HG02885 (cell line): ENCODE measurements around the gene ACTR1B.
"Not testable (repeated sequence)": the region's sequence is repeated elsewhere in the genome, so short reads cannot be mapped to it uniquely, and the experiment has no call there.

Experiments used
- ATAC-seq: cut with Tn5 transposase; IDR thresholded peaks from one replicate; pipeline ENCODE4 v1.9.1; 2021; ENCODE audit warnings: mild to moderate bottlenecking; ENCODE audit not compliant: unreplicated experiment, poor library complexity

Gene ACTR1B

DNA sequence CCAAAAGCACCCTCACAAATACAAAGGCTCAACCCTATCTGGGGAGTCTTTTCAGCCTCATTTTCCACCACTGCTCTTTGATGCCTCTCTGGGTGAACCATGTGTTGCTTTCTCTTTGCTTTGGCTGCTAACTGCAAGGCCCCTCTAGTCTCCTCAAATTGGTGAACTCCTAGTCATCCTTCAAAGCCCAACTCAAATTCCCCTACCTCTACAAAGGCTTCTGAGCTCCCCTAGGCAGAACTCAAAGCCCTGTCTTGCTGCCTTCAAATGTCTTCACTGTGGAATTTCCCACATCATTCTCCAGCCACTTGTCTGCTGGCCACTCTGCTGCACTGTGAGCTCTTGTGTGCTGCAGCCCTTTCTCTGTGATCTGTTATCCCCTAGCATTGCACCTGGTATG, 40.9 kb downstream of the ACTR1B start:
- ATAC-seq = not testable (repeated sequence)

GRCh38 chr2:97620492-97620891, 43.4 kb downstream of the ACTR1B start:
- ATAC-seq = not testable (repeated sequence)

DNA sequence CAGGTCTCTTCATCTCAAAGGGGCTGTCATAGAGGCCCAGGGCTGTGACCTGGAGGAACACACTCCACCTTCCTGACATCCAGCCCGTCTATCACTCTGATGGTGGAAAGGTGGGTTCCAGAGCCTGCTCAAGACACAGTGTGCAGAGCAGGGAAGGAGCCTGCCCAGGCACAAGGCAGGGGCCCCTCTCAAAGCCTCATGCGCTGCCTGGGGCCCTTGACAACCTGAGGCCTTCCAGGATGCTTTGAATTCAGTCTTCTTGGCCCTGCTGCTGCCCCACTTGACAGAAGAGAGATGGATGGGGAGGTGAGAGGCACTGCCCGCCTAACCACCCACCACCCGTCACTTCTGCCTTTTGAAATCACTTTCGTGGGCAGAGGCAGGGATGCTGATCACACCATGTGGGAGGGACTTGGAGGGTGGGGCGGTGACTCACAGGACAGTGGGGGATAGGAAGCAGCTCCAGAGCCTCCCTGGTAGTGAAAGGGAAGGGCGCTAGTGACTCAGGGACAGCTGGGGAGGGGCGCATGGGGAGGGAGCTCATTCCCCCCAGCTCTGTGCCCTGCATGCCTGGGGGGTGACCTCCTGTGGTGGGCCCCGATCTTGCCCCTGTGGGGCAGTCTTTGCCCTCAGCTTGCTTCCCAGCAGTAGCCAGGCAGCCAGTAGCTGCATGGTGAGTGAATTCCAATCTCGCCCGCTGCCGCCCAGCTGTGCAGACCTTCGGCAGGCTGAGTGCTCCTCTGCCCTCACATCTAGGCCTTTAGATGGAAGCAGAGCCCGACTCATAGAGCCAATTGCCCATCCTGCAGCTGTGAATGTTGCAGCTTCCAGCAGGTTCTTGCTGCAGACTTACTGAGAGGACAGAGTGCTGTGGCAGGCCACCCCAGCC, 44.7 kb downstream of the ACTR1B start:
- ATAC-seq = not testable (repeated sequence)

DNA sequence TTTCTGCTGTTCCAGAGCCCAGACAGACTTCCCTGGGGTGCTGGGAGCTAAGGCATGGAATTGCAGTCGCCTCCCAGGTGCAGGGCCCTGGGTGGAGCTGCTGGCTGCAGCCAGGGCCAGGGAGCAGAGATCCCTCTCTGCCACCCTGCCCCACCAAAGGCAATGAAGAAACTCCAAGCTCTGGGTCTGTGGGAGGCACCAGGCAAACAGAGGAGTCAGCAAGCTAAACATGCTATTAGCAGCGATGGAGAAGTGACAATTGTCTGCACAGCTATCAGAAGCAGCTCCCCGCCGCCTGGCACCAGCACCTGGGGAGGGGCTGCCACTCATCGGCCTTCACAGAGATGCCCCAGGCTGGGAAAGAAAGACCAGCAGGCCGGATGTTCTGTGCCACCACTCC, 45.9 kb downstream of the ACTR1B start:
- no peak for ATAC-seq

DNA sequence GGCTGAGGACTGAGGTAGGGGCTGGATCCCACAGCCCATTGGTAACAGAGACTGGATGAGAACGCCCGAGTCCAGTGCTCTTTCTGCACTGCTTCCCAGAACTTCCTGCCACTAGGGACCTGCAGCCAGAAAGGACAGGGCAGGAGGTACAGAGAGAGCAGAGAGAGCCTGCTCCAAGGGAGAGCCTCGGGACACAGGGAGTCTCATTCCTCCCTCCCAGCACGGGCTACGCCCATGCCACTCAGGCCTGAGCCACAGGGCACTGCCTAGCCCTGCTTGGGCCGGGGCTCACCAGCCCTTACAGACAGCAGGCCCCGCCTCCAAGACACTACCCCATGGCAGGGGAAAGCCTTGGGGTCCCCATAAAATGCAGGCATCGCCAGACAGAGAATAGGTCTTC, 48.1 kb downstream of the ACTR1B start:
- ATAC-seq = not testable (repeated sequence)

DNA sequence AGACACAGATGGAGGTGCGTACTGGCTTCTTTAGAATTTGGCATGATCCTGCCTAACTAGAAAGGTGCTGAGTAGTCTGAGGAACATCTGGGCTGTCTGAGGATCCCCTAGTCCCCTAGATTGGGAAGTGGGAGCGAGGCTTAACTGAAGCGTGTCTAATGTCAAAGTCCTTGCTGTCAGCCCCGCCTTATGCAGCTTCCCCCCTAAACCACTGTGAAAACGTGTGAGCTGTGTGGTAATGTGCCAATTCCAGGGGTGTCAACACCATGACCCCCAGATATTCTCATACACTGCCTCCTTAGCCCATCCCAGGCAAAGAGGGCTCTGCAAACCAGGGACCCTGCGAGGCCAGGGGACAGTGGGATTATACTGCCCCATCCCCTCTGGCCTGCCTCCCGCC, 51.9 kb downstream of the ACTR1B start:
- not testable (repeated sequence) for ATAC-seq

- not testable (repeated sequence) for ATAC-seq
Measured at GRCh38 chr2:97608745-97609144, 55.1 kb downstream of the ACTR1B start.
